ENCODE measurements around the gene C4orf46.

The C4orf46 gene

DNA sequence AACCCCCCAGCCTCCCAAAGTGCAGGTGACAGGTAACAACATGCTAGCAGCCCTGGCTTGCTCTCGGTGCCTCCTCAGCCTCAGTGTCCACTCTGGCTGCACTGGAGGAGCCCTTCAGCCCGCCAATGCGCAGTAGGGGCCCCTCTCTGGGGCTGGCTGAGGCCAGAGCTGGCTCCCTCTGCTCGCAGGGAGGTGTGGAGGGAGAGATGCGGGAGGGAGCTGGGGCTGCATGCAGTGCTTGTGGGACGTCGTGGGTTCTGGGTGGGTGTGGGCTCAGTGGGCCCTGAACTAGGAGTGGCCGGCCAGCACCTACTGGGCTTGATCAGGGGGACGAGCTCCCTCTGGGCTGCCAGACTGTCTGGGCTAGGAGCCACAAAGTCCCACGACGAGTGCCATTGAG is 14.4 kb downstream of the C4orf46 start:
- Histone ChIP-seq H3K4me1 (no peaks in the 10 kb centered on the region), H3K4me3 (ENCODE audit: low read depth, low read length) (no peak overlapping the region), H3K36me3 (no peaks in the 10 kb centered on the region), H3K9me3 (no peaks in the 10 kb centered on the region), H3K27me3 (no peaks in the 10 kb centered on the region)
- TF ChIP-seq, protein P1, sequence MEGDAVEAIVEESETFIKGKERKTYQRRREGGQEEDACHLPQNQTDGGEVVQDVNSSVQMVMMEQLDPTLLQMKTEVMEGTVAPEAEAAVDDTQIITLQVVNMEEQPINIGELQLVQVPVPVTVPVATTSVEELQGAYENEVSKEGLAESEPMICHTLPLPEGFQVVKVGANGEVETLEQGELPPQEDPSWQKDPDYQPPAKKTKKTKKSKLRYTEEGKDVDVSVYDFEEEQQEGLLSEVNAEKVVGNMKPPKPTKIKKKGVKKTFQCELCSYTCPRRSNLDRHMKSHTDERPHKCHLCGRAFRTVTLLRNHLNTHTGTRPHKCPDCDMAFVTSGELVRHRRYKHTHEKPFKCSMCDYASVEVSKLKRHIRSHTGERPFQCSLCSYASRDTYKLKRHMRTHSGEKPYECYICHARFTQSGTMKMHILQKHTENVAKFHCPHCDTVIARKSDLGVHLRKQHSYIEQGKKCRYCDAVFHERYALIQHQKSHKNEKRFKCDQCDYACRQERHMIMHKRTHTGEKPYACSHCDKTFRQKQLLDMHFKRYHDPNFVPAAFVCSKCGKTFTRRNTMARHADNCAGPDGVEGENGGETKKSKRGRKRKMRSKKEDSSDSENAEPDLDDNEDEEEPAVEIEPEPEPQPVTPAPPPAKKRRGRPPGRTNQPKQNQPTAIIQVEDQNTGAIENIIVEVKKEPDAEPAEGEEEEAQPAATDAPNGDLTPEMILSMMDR (IDR thresholded peaks at IDR 0.05; ENCODE audit: low read depth, low read length): no peak
- no peak for DNase-seq

DNA sequence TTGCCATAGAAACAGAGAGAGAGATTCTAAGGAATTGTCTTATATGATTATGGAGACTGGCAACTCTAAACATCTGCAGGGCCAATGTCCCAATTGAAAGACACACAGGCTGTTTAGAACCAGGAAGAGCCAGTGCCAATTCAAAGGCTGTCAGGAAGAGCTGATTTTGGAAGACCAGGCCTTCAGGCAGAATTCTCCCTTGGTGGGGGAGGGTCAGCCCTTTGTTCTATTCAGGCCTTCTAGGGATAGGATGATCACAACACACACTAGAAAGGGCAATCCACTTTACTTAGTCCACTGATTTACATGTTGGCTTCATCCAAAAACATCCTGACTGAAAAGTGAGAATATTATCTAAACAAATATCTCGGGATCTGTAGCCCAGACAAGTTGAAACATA is 15.2 kb downstream of the C4orf46 start:
- no peak for DNase-seq
- no peaks in the 10 kb centered on the region for H3K9me3 ChIP-seq

DNA sequence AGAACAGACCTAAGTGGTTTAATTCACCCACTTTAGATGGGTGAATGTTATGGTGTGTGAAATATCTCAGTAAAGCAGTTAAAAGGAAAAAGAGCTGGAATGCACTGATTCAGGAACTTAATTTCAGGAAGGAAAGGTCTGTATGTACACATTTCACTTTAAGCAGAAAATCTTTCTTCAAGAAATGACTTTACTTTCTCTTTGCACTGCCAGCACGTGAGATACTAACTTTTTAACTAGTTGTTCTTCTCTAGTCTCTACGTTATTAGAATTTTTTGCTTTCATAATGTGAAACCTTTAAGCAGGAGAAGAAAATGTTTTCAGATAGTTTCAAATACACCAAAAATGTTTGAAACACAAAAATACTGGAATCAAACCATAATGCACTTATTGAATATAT is 18.8 kb downstream of the C4orf46 start:
- Histone ChIP-seq H3K9me3 (no peaks in the 10 kb centered on the region), H3K36me3 (no peaks in the 10 kb centered on the region), H3K4me1 (no peaks in the 10 kb centered on the region), H3K4me3 (ENCODE audit: low read depth, low read length) (no peak overlapping the region), H3K27me3 (peaks cover 3% of the 10 kb centered on the region; the same call in 1 of the 2 replicates)
- TF ChIP-seq, protein P1 (IDR thresholded peaks at IDR 0.05; ENCODE audit: low read depth, low read length): no peak
- no peak for DNase-seq

More for the DNA sequence above, 15.2 kb downstream of the C4orf46 start:
- Histone ChIP-seq H3K36me3 (no peaks in the 10 kb centered on the region), H3K27me3 (no peaks in the 10 kb centered on the region), H3K4me1 (no peaks in the 10 kb centered on the region), H3K4me3 (ENCODE audit: low read depth, low read length) (no peak overlapping the region)
- TF ChIP-seq, protein P1 (IDR thresholded peaks at IDR 0.05; ENCODE audit: low read depth, low read length): no peak

DNA sequence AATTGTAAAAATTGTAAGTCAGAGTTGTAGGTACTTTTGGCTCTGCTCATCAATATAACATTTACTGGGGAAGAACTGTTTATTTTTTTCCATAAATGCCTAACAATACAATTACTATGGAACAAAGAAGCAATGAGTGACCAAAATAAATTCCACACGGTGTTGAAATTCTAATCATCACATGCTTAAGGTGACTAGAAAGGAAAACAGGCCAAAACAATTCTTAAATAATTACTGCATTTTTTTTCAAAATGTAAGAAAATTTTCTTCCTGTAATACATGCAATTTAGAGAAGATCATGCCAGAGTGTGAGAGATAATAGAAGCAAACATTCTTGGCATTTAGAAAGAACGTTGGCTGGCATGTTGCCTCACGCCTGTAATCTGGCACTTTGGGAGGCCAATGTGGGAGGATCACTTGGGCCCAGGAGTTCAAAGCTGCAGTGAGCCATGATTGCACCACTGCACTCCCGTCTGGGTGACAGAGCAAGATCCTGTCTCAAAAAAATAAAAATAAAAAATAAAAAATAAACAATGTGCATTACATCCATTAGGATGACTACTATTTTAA is 22.5 kb downstream of the C4orf46 start:
- TF ChIP-seq, protein P1 (IDR thresholded peaks at IDR 0.05; ENCODE audit: low read depth, low read length): no peak
- Histone ChIP-seq H3K4me1 (no peaks in the 10 kb centered on the region), H3K27me3 (peaks cover 3% of the 10 kb centered on the region), H3K4me3 (ENCODE audit: low read depth, low read length) (no peak overlapping the region), H3K9me3 (no peaks in the 10 kb centered on the region), H3K36me3 (no peaks in the 10 kb centered on the region)
- no peak for DNase-seq

DNA sequence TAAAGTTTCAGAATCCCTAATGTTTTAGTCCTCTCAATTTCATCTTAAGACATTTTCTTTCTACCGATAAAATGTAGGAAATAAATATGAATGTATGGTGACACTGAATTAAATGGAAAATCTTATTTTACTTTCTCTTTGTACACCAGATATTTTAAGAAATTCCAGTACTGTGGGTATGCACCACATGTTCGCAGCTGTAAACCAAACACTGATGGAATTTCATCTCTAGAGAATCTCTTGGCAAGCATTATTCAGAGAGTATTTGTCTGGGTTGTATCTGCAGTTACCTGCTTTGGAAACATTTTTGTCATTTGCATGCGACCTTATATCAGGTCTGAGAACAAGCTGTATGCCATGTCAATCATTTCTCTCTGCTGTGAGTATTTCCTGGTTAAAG is 26.9 kb downstream of the C4orf46 start:
- Histone ChIP-seq H3K4me3 (ENCODE audit: low read depth, low read length) (no peak overlapping the region), H3K4me1 (no peaks in the 10 kb centered on the region), H3K27me3 (peaks cover 11% of the 10 kb centered on the region), H3K36me3 (no peaks in the 10 kb centered on the region), H3K9me3 (no peaks in the 10 kb centered on the region)
- TF ChIP-seq, protein P1 (IDR thresholded peaks at IDR 0.05; ENCODE audit: low read depth, low read length): no peak
- no peak for DNase-seq

DNA sequence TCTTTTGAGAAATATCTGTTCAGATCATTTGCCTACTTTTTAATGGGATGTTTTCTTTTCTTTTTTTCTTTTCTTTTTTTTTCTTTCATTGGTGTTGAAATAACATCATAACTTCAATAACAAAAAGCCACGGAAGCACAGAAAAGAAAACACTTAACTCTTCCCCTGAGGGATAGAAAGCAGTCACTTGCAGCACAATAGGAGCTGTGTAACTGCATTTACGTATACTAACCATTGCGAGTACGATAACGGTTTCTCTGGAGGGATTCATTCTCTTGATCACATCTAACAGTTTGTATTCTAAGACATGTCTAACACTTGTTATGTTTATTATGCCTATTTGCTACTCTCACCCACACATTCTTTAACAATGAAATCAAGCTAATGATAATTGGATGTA is 27.3 kb downstream of the C4orf46 start:
- Histone ChIP-seq H3K9me3 (no peaks in the 10 kb centered on the region), H3K36me3 (no peaks in the 10 kb centered on the region), H3K27me3 (peaks cover 10% of the 10 kb centered on the region), H3K4me3 (ENCODE audit: low read depth, low read length) (no peak overlapping the region), H3K4me1 (no peaks in the 10 kb centered on the region)
- DNase-seq: no peak
- TF ChIP-seq, protein P1 (IDR thresholded peaks at IDR 0.05; ENCODE audit: low read depth, low read length): no peak

All from BE2C (cell line).